Measurements from ENCODE around the gene ZNF282.

Gene ZNF282

DNA sequence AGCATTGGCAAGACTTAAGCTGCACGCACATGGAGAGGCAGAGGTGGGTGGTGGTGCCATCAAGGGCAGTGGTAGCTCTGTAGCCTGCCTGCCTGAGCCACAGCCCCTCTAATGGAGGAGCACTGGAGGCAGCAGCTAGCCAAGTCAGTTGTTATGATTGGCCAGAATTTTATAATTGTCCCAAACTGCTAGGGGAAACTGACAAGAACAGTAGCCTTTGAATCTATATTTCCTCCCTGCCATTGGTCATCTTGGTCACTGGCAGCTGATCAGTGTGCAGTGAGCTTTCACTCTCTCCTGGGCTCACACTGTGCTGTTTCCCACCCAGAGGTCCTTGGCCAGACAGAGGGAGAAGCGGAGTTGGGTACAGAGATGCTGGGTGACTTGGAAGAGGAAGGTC, 57.0 kb downstream of the ZNF282 start:
- no peak for DNase-seq (ENCODE audit: low read depth)
- TF ChIP-seq, protein P1, sequence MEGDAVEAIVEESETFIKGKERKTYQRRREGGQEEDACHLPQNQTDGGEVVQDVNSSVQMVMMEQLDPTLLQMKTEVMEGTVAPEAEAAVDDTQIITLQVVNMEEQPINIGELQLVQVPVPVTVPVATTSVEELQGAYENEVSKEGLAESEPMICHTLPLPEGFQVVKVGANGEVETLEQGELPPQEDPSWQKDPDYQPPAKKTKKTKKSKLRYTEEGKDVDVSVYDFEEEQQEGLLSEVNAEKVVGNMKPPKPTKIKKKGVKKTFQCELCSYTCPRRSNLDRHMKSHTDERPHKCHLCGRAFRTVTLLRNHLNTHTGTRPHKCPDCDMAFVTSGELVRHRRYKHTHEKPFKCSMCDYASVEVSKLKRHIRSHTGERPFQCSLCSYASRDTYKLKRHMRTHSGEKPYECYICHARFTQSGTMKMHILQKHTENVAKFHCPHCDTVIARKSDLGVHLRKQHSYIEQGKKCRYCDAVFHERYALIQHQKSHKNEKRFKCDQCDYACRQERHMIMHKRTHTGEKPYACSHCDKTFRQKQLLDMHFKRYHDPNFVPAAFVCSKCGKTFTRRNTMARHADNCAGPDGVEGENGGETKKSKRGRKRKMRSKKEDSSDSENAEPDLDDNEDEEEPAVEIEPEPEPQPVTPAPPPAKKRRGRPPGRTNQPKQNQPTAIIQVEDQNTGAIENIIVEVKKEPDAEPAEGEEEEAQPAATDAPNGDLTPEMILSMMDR (IDR thresholded peaks at IDR 0.05; ENCODE audit: control insufficient read depth, insufficient read depth, low read depth, low read length, missing control alignments), result no peak
- no peak overlapping the region for H3K4me3 ChIP-seq (ENCODE audit: control insufficient read depth, low read depth, low read length)

DNA sequence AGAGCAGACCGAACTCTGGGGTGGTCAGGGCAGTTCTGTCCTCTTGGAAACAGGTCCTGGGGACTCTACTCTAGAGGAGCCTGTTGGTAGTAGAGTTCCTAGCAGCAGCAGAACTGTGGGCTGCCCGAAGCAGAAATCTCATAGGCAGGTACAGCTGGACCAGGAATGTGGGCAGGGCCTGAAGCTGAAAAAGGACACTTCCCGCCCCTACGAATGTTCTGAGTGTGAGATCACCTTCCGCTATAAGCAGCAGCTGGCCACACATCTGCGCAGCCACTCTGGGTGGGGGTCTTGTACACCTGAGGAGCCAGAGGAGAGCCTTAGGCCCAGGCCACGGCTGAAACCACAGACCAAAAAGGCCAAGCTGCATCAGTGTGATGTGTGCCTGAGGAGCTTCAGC, 58.3 kb downstream of the ZNF282 start:
- DNase-seq (ENCODE audit: low read depth), result no peak
- TF ChIP-seq, protein P1 (IDR thresholded peaks at IDR 0.05; ENCODE audit: control insufficient read depth, insufficient read depth, low read depth, low read length, missing control alignments), result no peak
- no peak overlapping the region for H3K4me3 ChIP-seq (ENCODE audit: control insufficient read depth, low read depth, low read length)

DNA sequence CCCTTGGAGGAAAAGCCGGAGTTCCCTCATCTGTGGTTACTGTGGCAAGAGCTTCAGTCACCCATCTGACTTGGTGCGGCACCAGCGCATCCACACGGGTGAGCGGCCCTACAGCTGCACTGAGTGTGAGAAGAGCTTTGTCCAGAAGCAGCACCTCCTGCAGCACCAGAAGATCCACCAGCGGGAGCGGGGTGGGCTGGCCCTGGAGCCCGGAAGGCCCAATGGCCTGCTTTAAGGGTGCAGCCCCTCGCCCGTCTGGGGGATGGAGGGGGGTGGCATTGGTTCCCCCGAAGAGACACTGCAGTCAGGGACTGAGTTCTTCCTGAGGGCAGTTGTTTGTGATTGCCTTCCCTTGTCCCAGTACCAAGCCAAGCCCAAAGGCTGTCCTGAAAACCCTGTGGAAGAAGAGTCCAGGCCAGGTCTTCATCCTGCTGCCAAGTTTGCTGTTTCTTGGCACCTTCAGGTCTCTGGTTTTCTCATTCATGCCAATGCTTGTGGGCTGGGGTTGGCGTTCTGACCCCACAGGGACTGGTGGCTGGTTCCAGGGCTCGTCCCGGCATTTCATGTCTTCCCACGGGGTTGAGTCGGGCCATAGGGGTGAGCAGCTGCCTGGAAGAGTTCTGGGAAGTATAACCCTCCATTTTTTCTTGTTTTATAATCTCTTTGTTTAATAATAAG, 59.0 kb downstream of the ZNF282 start:
- TF ChIP-seq, protein P1 (IDR thresholded peaks at IDR 0.05; ENCODE audit: control insufficient read depth, insufficient read depth, low read depth, low read length, missing control alignments), result no peak
- DNase-seq (ENCODE audit: low read depth), result no peak
- H3K4me3 ChIP-seq (ENCODE audit: control insufficient read depth, low read depth, low read length), result no peak overlapping the region

DNA sequence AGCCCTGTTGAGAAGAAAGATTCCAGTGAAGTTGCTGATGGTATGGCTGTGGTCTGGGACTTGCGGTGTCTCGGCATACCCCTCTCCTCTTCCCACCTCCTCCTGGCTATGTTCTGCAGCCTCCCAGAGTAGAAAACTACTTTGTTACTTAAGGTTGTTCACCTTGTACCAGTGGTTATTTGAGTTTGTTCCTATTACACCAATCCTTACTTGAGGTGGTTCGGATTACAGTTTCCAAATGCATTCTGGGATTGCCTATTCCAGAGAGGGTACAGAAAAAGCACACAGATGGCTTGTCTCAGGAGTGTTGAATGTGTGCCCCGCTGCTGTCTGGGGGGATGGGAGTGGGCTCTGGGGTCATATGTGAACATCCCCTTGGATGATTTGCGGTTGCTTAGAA, 59.8 kb downstream of the ZNF282 start:
- no peak for DNase-seq (ENCODE audit: low read depth)
- TF ChIP-seq, protein P1 (IDR thresholded peaks at IDR 0.05; ENCODE audit: control insufficient read depth, insufficient read depth, low read depth, low read length, missing control alignments), result no peak

DNA sequence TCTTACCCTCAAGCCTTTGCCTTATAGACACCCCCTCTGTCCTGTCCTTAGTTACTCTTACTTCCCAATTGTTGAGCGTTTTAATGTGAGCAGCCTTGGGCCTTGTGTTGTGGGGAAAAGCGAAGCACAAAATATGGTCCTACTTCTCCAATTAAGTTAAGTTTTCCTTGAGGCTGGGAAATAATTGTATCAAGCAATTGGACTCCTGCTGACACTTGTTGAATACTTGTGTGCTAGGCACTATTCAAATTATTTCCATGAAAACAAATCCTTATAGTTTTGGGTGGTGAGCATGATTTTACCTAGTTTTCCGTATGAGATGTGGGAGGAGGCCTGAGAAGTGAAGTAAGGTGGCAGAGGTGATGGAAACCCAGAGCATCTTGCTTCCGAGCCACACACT, 61.2 kb downstream of the ZNF282 start:
- DNase-seq (ENCODE audit: low read depth), result no peak
- no peak overlapping the region for H3K4me3 ChIP-seq (ENCODE audit: control insufficient read depth, low read depth, low read length)
- TF ChIP-seq, protein P1 (IDR thresholded peaks at IDR 0.05; ENCODE audit: control insufficient read depth, insufficient read depth, low read depth, low read length, missing control alignments), result no peak

More for the DNA sequence above, 59.8 kb downstream of the ZNF282 start:
- H3K4me3 ChIP-seq (ENCODE audit: control insufficient read depth, low read depth, low read length), result no peak overlapping the region

DNA sequence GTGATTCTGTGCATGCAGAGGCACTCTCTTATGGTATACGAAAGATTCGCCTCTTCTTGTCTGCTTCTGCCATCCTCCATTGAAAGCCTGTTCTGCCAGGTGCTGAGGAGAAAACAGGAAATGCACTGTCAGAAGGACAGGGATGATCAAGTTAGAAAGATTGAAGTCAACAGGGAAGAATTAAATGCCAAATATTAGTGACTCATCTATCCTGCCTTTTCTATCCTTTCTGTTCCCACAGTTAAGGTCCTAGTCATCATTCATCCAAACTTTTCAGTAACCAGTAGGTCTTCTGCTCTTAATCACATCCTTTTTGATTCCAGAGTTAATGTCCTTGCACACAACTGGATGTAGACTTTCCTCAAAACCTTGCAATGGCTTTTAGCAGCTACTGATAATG, 61.8 kb downstream of the ZNF282 start:
- DNase-seq (ENCODE audit: low read depth), result no peak
- TF ChIP-seq, protein P1 (IDR thresholded peaks at IDR 0.05; ENCODE audit: control insufficient read depth, insufficient read depth, low read depth, low read length, missing control alignments), result no peak
- no peak overlapping the region for H3K4me3 ChIP-seq (ENCODE audit: control insufficient read depth, low read depth, low read length)

All from AG09309 (cell line).